HEK293T (cell line): ENCODE measurements around the gene UNKL.

Source experiments
- CTCF ChIA-PET: fragments of 350-600 bp; formaldehyde crosslinking; extraction: SDS; loops from one replicate; lab custom pipeline; 2021; ENCODE audit warnings: antibody characterized with exemption, inconsistent platforms; lab: Yijun Ruan, JAX
- POLR2A ChIA-PET: fragments of 350-600 bp; formaldehyde crosslinking; extraction: SDS; loops from one replicate; lab custom pipeline; 2020; ENCODE audit warnings: antibody characterized with exemption, inconsistent platforms; lab: Yijun Ruan, JAX
- DNase-seq: peaks from one replicate; pipeline ENCODE4 v3.0.0; 2012; ENCODE audit warnings: mixed read lengths; ENCODE audit errors: extremely low spot score
- ARNT ChIP-seq: fragments of 450-650 bp; IDR thresholded peaks from 2 replicates; pipeline ENCODE4 v1.6.1; 2017; ENCODE audit warnings: mild to moderate bottlenecking
- BHLHE40 ChIP-seq: fragments of 450-650 bp; IDR thresholded peaks from 2 replicates; pipeline ENCODE4 v1.6.1; 2016; ENCODE audit warnings: mild to moderate bottlenecking, moderate library complexity, borderline replicate concordance
- CTBP1 ChIP-seq: fragments of 450-650 bp; IDR thresholded peaks from 2 replicates; pipeline ENCODE4 v1.6.1; 2016; ENCODE audit warnings: borderline replicate concordance
- ELF4 ChIP-seq: fragments of 450-650 bp; IDR thresholded peaks from 2 replicates; pipeline ENCODE4 v1.6.1; 2017; ENCODE audit warnings: antibody characterized with exemption
- FOXA1 ChIP-seq: fragments of 450-650 bp; IDR thresholded peaks from 2 replicates; pipeline ENCODE4 v1.6.1; 2016; ENCODE audit warnings: mild to moderate bottlenecking
- FOXK2 ChIP-seq: fragments of 450-650 bp; IDR thresholded peaks from 2 replicates; pipeline ENCODE4 v1.6.1; 2016; ENCODE audit warnings: mild to moderate bottlenecking
- FOXM1 ChIP-seq: fragments of 450-650 bp; IDR thresholded peaks from 2 replicates; pipeline ENCODE4 v1.6.1; 2017; ENCODE audit warnings: mild to moderate bottlenecking, borderline replicate concordance
- HDGF ChIP-seq: fragments of 450-650 bp; IDR thresholded peaks from 2 replicates; pipeline ENCODE4 v1.6.1; 2017; ENCODE audit warnings: antibody characterized with exemption, borderline replicate concordance
- L3MBTL2 ChIP-seq: fragments of 450-650 bp; conservative IDR thresholded peaks from 2 replicates; pipeline ENCODE4 v1.6.1; 2016; ENCODE audit warnings: mild to moderate bottlenecking
- LEF1 ChIP-seq: fragments of 450-650 bp; IDR thresholded peaks from 2 replicates; pipeline ENCODE4 v1.6.1; 2017; ENCODE audit warnings: mild to moderate bottlenecking, borderline replicate concordance
- NFRKB ChIP-seq: fragments of 450-650 bp; IDR thresholded peaks from 2 replicates; pipeline ENCODE4 v1.6.1; 2016; ENCODE audit warnings: mild to moderate bottlenecking, moderate library complexity
- PKNOX1 ChIP-seq: fragments of 450-650 bp; IDR thresholded peaks from 2 replicates; pipeline ENCODE4 v1.6.1; 2016
- SP1 ChIP-seq: fragments of 450-650 bp; IDR thresholded peaks from 2 replicates; pipeline ENCODE4 v1.6.1; 2017
- SUZ12 ChIP-seq: fragments of 450-650 bp; IDR thresholded peaks from 2 replicates; pipeline ENCODE4 v1.6.1; 2016; ENCODE audit warnings: mild to moderate bottlenecking
- TARDBP ChIP-seq: fragments of 450-650 bp; IDR thresholded peaks from 2 replicates; pipeline ENCODE4 v1.6.1; 2016
- ZNF384 ChIP-seq: fragments of 450-650 bp; IDR thresholded peaks from 2 replicates; pipeline ENCODE4 v1.6.1; 2016

Gene UNKL

GRCh38 chr16:1326391-1326790 is 88.1 kb downstream of the UNKL start:
- DNase-seq, result no peak
- ChIA-PET CTCF (no interaction called here), POLR2A (interaction anchor here (1.1 to 2.0 kb wide), 3 partner anchors 10 to 95 kb away, joined by 3 to 6 read pairs (median 4); partner anchors contain the start of gene UQCC4)
- no peak for TF ChIP-seq FOXA1

GRCh38 chr16:1325673-1326371 is 88.7 kb downstream of the UNKL start:
- CTCF ChIA-PET, result no interaction called here
- TF ChIP-seq ZNF384 (no peak), TARDBP (no peak), LEF1 (no peak), ELF4 (no peak), FOXM1 (no peak), L3MBTL2 (no peak), ARNT (no peak), PKNOX1 (no peak), FOXA1 (no peak), NFRKB (no peak), CTBP1 (no peak), SP1 (no peak), FOXK2 (no peak), BHLHE40 (no peak), SUZ12 (no peak), HDGF (no peak)
- no peak for DNase-seq
- POLR2A ChIA-PET, result interaction anchor here (1.1 to 2.0 kb wide), 3 partner anchors 9 to 95 kb away, joined by 3 to 6 read pairs (median 4); partner anchors contain the start of gene UQCC4

GRCh38 chr16:1325261-1325660 is 89.2 kb downstream of the UNKL start:
- ChIA-PET POLR2A (no interaction called here), CTCF (no interaction called here)
- no peak for DNase-seq
- TF ChIP-seq TARDBP, result no peak
- TF ChIP-seq FOXK2, result no peak
- TF ChIP-seq SP1, result no peak
- TF ChIP-seq LEF1, result no peak
- TF ChIP-seq CTBP1, result no peak

GRCh38 chr16:1324286-1324826 is 90.1 kb downstream of the UNKL start:
- CTCF ChIA-PET, result no interaction called here

GRCh38 chr16:1323296-1324239 is 90.9 kb downstream of the UNKL start:
- no peak for TF ChIP-seq BHLHE40
- TF ChIP-seq PKNOX1, result no peak
- TF ChIP-seq HDGF, result no peak
- no peak for TF ChIP-seq FOXA1
- no peak for TF ChIP-seq TARDBP
- TF ChIP-seq FOXK2, result no peak
- TF ChIP-seq SP1, result no peak
- TF ChIP-seq CTBP1, result no peak
- no peak for TF ChIP-seq LEF1
- TF ChIP-seq L3MBTL2, result no peak
- TF ChIP-seq NFRKB, result no peak
- TF ChIP-seq ARNT, result no peak
- TF ChIP-seq SUZ12, result no peak
- no peak for TF ChIP-seq ZNF384
- no peak for DNase-seq
- ChIA-PET POLR2A (no interaction called here), CTCF (no interaction called here)

More at GRCh38 chr16:1324286-1324826, 90.1 kb downstream of the UNKL start:
- POLR2A ChIA-PET, result no interaction called here
- DNase-seq, result no peak
- TF ChIP-seq ZNF384, result no peak
- no peak for TF ChIP-seq LEF1

- ChIA-PET CTCF (no interaction called here), POLR2A (no interaction called here)
- DNase-seq, result no peak
- TF ChIP-seq FOXK2, result no peak
- TF ChIP-seq FOXA1, result no peak
- no peak for TF ChIP-seq ZNF384
- TF ChIP-seq NFRKB, result no peak
- no peak for TF ChIP-seq ARNT
- no peak for TF ChIP-seq SP1
- no peak for TF ChIP-seq FOXM1
Observed at GRCh38 chr16:1322407-1322806, 92.1 kb downstream of the UNKL start.
